Measurements from ENCODE around the gene NPBWR2.

NPBWR2 gene

GRCh38 chr20:64077541-64077875 is 29.9 kb downstream of the NPBWR2 start:
- no peak overlapping the region for H3K4me3 ChIP-seq (ENCODE audit: low read depth, low read length)
- no peak for DNase-seq
- no peak for TF ChIP-seq CTCF (IDR thresholded peaks at IDR 0.05; ENCODE audit: low read depth, low read length)
- no peaks in the 10 kb centered on the region for H3K27me3 ChIP-seq
- H3K4me1 ChIP-seq, result 0 out of 2 replicates have a peak, but pooled peaks cover 5% of the 10 kb centered on the region
- no peaks in the 10 kb centered on the region; the same call in 1 of the 2 replicates for H3K36me3 ChIP-seq
- no peaks in the 10 kb centered on the region for H3K9me3 ChIP-seq

GRCh38 chr20:64077094-64077493 is 30.3 kb downstream of the NPBWR2 start:
- no peaks in the 10 kb centered on the region for H3K27me3 ChIP-seq
- H3K4me1 ChIP-seq, result 0 out of 2 replicates have a peak, but pooled peaks cover 2% of the 10 kb centered on the region
- H3K4me3 ChIP-seq (ENCODE audit: low read depth, low read length), result no peak overlapping the region
- TF ChIP-seq CTCF (IDR thresholded peaks at IDR 0.05; ENCODE audit: low read depth, low read length), result no peak
- H3K9me3 ChIP-seq, result no peaks in the 10 kb centered on the region
- DNase-seq, result no peak
- H3K36me3 ChIP-seq, result no peaks in the 10 kb centered on the region; the same call in 1 of the 2 replicates

- no peak for TF ChIP-seq CTCF (IDR thresholded peaks at IDR 0.05; ENCODE audit: low read depth, low read length)
- no peak overlapping the region for H3K4me3 ChIP-seq (ENCODE audit: low read depth, low read length)
- H3K36me3 ChIP-seq, result no peaks in the 10 kb centered on the region; the same call in 1 of the 2 replicates
- DNase-seq, result no peak
- H3K9me3 ChIP-seq, result no peaks in the 10 kb centered on the region
- H3K27me3 ChIP-seq, result no peaks in the 10 kb centered on the region
- H3K4me1 ChIP-seq, result no peaks in the 10 kb centered on the region
These were observed 31.0 kb downstream of the NPBWR2 start for GRCh38 chr20:64076061-64076997.

GRCh38 chr20:64075556-64075955 is 31.8 kb downstream of the NPBWR2 start:
- no peak for TF ChIP-seq CTCF (IDR thresholded peaks at IDR 0.05; ENCODE audit: low read depth, low read length)
- Histone ChIP-seq H3K36me3 (no peaks in the 10 kb centered on the region; the same call in 1 of the 2 replicates), H3K27me3 (no peaks in the 10 kb centered on the region), H3K9me3 (no peaks in the 10 kb centered on the region), H3K4me3 (ENCODE audit: low read depth, low read length) (no peak overlapping the region), H3K4me1 (no peaks in the 10 kb centered on the region)
- no peak for DNase-seq

- Histone ChIP-seq H3K4me3 (ENCODE audit: low read depth, low read length) (no peak overlapping the region), H3K27me3 (no peaks in the 10 kb centered on the region), H3K4me1 (no peaks in the 10 kb centered on the region), H3K9me3 (no peaks in the 10 kb centered on the region), H3K36me3 (no peaks in the 10 kb centered on the region; the same call in 1 of the 2 replicates)
- TF ChIP-seq CTCF (IDR thresholded peaks at IDR 0.05; ENCODE audit: low read depth, low read length), result no peak
- DNase-seq, result no peak
These were observed 32.4 kb downstream of the NPBWR2 start for GRCh38 chr20:64074963-64075362.

- Histone ChIP-seq H3K9me3 (no peaks in the 10 kb centered on the region), H3K4me3 (ENCODE audit: low read depth, low read length) (no peak overlapping the region), H3K4me1 (0 out of 2 replicates have a peak, but pooled peaks cover 3% of the 10 kb centered on the region), H3K27me3 (no peaks in the 10 kb centered on the region), H3K36me3 (no peaks in the 10 kb centered on the region; the same call in 1 of the 2 replicates)
- TF ChIP-seq CTCF (IDR thresholded peaks at IDR 0.05; ENCODE audit: low read depth, low read length), result no peak
- no peak for DNase-seq
These were observed 33.1 kb downstream of the NPBWR2 start for GRCh38 chr20:64074184-64074789.

Data from BE2C (cell line).